HG02798 (cell line): Measurements from ENCODE around the gene TSPAN15.

Experiments
- ATAC-seq: cut with Tn5 transposase; IDR thresholded peaks from one replicate; pipeline ENCODE4 v1.9.1; 2021; ENCODE audit warnings: mild to moderate bottlenecking; ENCODE audit not compliant: unreplicated experiment, poor library complexity

Gene TSPAN15

DNA sequence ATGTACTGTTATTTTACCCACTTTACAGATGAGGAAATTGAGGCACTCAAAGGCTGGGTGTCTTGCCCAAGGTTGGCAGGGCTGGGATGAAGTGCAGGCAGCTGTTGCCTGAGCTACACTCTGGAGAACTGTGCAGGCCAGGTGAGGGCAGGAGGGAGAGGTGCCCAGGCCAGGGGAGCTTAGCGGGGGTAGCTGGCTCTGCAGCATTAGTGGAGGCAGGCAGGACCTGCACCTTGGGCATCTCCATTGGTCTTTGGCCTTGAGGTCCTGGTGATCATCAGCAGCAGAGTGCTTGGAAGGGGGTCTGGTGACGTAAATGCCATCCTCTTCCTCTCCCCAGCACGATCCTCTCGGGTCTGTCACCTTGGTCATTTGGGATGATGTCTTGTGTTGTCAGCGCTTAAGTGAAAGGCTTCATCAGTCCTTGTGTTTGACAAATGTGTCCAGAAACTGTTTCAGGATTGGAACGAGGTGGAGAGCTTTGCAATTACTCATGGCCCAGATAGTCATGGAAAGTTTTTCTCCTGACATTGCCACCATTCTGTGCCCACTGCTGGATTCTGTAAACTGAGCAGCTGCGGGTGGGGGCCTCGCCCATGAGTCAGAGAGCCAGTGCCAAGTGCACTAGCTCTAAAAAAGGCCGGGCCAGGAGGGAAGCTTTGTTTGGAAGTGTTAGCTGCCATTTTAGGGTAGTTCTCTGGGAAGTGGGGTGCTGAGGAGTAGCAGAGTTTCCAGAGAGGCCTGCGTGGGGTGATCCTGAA is 47.6 kb downstream of the TSPAN15 start:
- no peak for ATAC-seq

DNA sequence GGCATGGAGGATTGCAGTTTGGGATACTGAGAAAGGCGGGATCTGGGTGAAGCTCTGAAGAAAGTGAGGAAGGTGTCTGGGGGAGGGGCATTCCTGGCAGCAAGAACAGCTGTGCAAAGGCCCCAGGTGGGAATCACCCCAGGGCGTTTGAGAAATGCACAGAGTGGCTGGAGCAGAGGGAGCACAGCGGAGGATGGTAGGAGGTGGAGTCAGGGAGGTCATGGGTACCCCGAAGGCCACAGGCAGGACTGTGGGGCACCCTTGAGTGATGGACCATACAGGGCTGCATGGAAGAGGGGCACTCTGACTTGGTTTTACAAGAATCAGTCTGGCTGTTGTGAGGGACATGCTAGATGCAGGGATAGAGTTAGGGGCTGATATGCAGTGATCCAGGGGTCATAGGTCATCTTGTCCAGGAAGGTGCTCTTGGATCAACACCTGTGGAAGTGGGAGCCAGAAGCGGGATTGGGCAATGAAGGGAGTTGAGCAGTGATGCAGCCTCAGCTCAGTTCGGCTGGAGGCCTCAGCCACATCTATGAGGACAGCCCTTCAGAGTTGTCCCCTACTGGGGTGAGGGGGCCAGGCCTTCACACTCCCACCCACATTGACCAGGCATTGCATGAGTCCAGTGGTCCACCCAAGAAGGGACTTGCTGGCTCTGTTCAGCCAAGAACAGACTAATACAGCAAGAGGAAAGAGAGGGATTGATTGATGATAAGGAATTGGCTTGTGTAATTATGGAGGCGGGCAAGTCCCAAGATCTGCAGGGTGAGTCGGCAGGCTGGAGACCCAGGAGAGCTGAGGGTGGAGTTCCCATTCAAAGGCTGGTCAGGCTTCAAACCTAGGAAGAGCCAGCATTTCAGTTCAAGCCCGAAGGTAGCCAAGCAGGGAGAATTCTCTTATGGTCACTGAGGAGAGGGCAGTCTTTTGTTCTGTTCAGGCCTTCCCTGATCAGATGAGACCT is 48.7 kb downstream of the TSPAN15 start:
- ATAC-seq, result no peak

DNA sequence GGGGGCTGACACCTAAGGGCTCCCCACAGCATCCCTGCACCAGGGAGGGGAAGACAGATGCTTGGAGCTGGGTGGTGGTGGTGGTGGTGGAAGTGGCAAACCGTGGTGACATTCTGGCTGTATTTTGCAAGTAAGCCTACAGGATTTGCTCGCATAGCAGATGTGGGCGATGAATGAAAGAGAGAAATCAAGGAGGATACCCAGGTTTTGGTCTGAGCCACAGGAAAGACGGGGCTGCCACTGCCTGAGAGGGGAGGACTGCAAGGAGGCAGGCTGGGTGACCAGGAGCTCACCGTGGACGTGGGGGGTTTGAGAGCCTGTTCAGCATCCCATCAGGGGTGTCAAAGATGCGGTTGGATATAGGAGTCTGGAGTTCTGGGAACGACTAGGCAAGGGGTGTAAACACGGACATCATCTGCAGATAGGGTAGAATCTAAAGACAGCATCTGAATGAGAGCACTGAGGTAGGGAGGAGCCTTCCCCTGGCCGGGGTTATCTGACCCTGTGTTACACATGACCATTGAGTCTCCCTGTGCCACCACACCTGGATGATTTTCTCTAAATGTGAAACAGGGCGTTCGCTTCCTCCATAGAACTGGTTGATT is 49.7 kb downstream of the TSPAN15 start:
- no peak for ATAC-seq

DNA sequence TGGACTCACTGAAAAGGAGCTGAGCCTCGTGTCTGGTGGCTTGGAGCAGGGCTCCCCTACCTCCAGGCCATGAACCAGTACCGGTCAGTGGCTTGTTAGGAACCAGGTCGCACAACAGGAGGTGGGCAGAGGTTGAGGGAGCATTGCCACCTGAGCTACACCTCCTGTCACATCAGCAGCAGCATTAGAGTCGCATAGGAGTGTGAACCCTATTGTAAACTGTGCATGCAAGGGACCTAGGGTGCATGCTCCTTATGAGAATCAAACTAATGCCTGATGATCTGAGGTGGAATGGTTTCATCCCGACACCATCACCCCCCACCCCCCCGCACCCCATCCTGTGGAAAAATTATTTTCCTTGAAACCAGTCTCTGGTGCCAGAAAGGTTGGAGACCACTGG is 50.4 kb downstream of the TSPAN15 start:
- ATAC-seq, result no peak

DNA sequence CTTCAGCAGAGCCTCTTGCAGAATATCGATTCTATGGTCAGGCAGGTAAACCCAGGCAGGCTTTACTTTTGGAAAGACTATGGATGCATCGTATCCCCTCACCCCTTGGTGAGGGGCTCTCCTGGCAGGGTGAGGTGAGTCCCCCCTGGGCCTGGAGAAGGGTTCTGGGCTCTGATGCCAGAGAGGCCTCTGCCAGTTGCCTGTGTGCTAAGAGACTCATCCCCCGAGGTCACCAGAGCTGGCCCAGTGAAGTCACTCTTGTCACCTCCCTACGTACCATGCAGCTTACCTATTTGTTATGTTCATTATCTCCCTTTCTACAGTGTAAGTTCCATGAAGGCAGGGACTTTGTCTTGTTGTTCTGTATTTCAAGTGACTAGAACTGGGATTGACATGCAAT is 51.3 kb downstream of the TSPAN15 start:
- ATAC-seq, result no peak

DNA sequence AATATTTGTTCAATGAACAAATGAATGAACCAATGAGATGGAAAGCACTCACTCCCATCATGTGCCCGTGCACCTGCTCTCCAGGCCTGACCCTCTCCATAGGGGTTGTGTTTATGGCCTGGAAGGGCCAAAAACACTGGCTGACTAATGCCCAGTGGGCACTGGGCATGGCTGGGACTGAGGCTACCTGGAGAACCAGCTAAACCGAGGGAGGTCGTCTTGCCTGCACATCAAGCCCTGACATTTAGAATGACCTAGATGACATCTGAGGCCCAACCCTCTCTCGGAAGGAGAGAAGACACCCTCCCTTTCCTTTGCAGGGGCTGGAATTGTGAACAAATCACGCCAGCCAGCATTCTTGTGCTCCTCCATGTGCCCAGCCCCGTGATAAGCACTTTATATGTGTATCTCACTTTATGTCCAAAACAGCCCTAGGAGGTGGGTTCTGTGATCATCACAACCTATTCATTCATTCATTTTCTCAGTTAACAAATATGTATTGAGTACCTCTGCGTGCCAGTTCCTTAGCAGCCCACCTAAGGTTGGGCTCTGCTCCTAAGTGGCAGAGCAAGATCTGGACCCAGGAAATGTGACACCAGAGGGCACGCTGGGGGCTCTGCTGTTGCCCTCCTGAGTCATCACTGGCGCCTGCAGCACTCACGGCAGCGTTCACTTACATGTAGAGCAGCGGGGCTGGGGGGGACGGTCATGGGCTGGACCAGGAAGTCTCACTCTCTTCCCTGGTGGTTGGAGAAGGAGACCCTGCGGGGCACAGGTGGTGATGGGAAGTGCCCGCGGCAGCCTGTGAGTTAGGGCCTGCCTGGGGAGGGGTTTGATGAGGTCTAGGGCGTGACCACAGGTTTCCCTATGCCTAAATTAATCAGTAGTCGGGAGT is 52.0 kb downstream of the TSPAN15 start:
- ATAC-seq, result no peak

DNA sequence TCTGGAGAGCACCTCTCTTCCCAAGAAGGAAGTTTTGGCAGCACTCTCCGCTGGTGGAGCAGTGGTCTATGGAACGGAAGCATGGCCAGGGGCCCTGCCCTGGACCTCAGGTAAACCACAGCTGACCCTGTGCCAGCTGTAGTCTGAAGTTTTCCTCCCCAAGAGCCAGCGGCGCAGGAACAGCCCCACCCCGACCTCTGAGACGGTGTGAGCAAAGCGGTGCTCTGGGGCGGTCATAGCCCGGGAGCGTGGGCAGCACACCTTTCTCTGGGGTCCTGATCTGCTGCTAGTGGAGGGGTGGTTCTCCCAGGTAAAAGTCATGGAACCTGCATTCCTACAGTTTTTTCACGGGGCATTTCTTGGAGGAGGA is 52.6 kb downstream of the TSPAN15 start:
- ATAC-seq, result no peak

DNA sequence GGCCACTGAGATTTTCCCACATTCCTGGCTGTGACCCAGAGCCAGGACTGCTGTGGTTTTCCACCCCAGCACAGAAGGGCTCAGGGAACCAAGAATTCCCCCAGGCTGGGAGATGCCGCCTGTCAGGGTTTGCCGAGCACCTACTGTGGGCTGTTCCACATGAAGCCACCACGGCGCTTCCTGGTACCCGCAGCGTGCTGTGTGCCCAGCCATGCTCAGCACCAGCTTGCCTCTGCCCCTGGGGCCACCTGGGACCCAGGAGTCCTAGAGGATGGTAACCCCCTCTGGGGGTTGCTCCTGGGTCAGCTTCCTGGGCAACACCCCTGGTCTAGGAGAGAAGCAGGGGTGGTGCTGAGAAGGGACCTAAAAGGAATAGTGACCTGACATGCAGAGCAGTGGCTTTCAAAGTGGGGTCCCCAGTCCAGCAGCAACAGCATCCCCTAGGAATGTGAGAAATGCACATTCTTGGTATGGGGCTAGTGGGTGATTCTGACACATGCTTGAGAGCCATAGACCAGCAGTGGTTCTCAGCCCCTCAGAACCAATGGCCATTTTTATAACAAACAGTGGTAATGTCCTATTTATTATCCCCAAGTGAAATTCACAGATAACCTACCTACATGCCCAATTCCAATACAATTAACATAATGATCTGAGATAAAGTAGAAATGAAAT is 53.4 kb downstream of the TSPAN15 start:
- no peak for ATAC-seq

DNA sequence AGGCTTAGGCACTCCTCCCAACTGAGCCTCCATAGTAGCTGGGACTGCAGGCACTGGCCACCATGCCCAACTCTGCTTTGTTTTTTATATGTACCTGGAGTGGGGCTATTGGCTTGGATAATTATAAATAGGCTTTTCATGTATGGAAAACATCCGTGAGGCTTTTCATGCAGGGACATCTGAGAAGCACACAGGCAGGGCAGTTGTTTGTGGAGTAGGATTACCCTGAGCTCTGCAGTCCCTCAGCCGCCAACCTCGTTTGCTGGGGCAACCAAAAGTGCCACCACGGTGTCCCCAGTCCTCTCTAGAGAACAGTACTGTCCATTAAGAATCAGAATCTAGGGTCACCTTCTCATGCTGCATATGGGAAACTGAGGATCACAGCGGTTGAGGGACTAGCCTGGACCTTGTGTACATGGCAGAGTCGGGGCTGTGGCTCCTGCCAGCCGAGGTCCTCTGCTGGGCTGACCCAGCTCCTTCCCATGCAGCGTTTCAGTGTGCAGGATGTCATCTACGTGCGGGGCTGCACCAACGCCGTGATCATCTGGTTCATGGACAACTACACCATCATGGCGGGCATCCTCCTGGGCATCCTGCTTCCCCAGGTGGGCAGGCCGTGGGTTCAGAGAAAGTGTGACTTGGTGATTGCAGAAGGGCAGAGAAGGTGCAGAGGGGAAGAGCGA is 54.5 kb downstream of the TSPAN15 start:
- no peak for ATAC-seq

DNA sequence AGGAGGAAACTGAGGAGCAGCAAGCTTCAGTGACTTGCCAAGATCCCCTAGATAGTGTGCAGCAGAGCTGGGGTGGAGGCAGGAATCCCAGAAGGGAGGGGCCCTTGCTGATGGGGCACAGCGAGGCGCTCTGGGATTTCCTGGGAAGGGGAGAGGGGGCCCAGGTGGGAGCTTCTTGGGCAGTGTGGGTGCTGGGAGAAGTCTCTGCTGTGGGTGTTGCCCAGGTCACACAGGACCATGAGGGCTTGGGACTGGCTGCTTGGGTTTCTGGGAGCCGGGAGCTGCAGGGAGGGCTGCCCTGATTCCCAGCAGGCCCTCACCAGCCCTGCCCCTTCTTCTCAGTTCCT is 55.2 kb downstream of the TSPAN15 start:
- ATAC-seq, result no peak

DNA sequence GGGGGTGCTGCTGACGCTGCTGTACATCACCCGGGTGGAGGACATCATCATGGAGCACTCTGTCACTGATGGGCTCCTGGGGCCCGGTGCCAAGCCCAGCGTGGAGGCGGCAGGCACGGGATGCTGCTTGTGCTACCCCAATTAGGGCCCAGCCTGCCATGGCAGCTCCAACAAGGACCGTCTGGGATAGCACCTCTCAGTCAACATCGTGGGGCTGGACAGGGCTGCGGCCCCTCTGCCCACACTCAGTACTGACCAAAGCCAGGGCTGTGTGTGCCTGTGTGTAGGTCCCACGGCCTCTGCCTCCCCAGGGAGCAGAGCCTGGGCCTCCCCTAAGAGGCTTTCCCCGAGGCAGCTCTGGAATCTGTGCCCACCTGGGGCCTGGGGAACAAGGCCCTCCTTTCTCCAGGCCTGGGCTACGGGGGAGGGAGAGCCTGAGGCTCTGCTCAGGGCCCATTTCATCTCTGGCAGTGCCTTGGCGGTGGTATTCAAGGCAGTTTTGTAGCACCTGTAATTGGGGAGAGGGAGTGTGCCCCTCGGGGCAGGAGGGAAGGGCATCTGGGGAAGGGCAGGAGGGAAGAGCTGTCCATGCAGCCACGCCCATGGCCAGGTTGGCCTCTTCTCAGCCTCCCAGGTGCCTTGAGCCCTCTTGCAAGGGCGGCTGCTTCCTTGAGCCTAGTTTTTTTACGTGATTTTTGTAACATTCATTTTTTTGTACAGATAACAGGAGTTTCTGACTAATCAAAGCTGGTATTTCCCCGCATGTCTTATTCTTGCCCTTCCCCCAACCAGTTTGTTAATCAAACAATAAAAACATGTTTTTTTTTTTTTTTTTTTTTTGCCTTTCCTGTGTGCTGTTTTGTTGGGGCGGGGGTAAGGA is 55.8 kb downstream of the TSPAN15 start:
- no peak for ATAC-seq

DNA sequence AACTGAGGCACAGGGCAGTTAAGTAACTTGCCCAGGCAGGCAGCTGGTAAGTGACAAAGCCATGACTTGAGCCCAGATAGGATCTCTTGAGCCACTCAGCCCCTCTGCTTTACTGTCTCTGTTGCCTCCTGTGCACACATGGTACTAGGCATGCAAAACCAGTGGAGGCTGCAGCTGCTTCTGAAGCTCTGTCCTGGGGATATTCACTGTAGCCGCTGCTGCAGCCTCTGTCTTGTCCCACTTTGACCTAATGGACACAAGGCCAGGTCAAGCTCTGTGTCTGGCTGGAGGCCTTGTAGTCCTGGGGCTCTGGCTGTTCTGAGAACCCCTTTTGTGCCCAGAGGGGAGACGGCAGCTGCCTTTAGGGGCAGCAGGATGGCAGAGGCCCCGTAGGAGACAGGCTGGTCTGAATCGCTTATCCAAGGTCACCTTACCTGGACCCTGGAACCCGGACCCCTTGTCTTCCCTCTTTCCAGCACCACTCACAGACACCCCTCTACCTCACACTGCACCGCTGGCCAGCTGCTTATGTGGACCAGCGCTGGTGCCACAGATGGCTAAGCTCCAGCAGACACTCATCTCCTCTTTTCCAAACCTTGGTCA is 57.6 kb downstream of the TSPAN15 start:
- no peak for ATAC-seq

DNA sequence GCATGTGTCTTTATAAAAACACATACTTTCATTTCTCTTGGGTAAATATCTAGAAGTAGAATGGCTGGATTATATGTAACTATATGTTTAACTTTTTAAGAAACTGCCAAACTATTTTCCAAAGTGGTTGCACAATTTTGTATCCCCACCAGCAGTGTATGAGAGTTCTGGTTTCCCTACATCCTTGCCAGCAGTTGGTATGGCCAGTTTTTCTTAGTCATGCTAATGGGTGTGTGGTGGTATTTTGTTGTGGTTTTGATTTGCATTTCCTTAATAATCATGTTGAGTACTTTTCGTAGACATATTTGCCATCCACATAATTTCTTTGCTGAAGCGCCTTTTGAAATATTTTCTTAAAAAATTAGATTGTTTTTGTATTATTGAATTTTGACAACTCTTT is 61.6 kb downstream of the TSPAN15 start:
- ATAC-seq, result no peak

DNA sequence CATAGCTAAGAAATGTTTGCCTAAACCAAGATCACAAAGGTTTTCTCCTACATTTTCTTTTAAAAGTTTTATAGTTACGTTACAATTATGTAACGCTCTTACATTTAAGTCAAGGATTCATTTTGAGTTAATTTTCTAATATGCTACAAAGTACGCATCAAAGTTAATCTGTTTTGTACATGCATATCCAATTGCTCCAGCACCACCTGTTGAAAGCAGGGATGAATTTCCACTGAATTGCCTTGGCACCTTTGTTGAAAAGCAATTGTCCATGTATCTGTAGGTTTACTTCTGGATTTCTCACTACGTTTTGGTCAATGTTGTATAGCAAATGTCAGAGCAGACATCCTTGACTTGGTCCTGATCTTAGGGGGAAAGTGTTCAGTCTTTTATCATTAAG is 62.4 kb downstream of the TSPAN15 start:
- no peak for ATAC-seq

DNA sequence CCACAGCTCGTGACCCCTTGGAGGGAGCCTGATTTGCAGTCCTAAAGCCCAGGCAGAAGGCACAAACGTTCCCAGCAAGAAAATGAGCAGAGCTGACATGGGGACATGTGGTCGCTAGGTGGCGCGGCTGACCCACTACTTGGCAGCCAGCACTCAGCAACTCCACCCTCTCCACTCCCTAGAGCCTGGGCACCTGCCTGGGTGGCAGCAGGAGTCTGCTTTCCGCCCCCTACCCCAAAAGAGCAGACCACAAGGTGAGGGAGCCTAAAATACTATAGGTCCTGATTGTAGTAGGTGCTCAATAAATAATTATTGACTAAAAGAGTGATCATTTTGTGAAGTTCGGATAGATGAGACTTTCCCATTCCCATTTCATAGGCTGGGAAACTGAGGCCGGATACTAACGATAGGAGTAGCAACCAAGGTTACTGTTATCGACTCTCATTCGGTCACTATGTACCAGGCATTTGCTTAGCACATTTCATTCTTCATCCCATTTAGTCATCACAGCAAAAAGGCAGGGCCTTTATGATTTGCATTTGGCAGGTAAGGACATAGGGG is 64.5 kb downstream of the TSPAN15 start:
- ATAC-seq, result peak; percentile 79

DNA sequence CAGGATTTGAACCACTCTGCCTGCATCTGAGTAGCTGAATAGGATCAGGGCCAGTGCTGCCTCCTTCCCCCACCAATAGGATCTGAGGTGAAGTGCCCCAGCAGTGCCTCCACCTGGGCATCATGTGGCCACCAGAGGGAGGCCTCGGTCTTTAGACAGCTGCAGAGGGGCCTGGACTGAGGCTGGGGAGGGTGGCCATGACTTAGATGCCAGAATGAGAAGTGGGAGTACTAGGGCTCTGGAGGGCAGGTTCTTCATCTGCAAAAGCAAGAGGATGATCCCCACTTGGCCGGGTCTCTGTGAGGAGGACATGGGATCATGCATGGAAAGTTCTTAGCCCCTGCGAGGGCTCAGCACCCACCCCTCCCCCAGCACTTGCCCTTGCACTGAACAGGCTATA is 65.1 kb downstream of the TSPAN15 start:
- ATAC-seq, result no peak

DNA sequence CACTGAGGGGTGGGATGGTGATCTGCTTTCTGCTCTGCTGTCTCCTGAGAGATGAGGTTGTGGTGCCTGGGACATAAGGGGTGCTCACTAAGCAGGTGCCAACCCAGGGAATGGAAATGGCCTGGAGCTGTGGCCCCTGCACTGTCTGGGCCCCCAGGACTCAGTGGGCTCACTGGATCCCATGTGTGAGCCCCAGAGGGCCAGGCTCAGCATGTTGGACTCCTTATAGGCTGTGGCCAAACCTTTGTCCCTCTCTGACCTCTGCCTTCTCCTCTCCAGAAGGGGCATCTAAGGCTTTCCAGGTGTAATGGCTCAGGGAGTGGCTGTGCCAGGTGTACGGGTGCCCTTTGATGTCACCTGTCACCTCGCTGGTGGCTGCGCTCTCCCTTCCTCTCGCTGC is 65.5 kb downstream of the TSPAN15 start:
- no peak for ATAC-seq
